ENCODE measurements around the gene PCDHGA1. TPM values are rescaled to one million over a fixed set of nuclear protein-coding genes. Genes with fewer than 3 reads are reported as not detected.

Gene PCDHGA1
- total and polyA plus RNA-seq, 9 of the 15 experiments (the other 6 are each of a cell fraction or from before 2014, with no cell fraction given): 0.05 to 0.26 (median 0.18) TPM; not detected in 2

DNA sequence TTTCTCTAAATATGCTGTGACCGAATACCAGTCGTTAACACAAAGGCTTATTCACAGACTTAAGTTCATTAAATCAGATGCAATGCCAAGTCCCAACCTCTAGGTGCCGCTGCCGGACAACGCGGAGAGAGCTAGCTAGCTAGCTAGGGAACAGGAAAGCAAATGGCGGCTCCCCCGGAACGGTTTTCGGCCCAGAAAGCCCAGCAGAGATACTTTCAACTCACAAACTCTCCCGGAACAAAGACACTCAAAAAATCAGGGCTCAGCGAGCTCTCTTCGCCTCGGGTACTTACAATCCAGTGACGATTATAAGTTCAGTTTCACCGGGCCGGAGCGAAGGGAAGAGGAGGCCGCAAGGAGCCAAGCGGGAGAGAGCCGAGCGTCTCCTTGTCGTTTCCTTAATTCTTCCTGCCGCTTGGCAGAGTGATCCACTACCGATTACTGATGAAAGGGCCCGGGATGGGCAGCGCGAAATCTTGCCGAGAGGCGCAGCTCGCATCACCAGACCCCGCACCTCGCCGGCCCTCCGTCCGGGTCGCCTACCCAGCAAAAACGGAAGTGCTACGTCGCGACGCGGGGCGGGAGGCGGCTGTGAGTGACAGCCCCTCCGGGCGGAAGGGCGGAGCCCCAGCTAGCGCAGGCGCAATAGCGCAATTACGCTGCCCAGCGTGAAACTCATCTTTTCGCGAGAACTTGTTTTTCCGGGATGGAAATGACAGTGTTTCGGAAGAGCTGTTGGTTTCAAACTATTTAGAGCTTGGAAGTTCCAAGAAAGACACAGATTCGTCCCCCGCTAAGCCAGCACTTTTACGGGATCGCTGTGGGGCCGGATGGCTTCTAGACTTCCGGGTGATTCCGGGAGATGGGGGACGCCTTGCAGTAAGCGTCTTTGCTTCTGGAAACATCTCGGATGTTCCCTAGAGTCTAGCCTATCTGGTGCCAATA, 9.8 kb upstream of the PCDHGA1 start, which contains the start of gene TAF7 (continued):
- TF ChIP-seq JUND (IDR thresholded peaks at IDR 0.05; ENCODE audit: borderline replicate concordance, low read depth, low read length) (peak; percentile 46), JUND (tag; IDR thresholded peaks at IDR 0.05; ENCODE audit: borderline replicate concordance, low read depth, low read length) (no peak; the same call in 1 of the 3 replicates), CCNT2 (IDR thresholded peaks at IDR 0.05; ENCODE audit: borderline replicate concordance, extremely low read depth, insufficient read length, low read depth, low read length) (peak; percentile 38), RBM34 (IDR thresholded peaks at IDR 0.05; ENCODE audit: borderline replicate concordance, insufficient read depth, low read length) (no peak), ZNF140 (CRISPR knock-in tag; IDR thresholded peaks at IDR 0.05) (no peak), CBX1 (IDR thresholded peaks at IDR 0.05; ENCODE audit: low read depth) (peak; percentile 88), ELF4 (CRISPR knock-in tag; IDR thresholded peaks at IDR 0.05) (no peak), GTF2E2 (tag; IDR thresholded peaks at IDR 0.05) (peak; percentile 94), ZKSCAN3 (CRISPR knock-in tag; IDR thresholded peaks at IDR 0.05) (no peak), FOXA3 (CRISPR knock-in tag; conservative IDR thresholded peaks at IDR 0.05 in 1 of 2, IDR thresholded peaks at IDR 0.05 in 1 of 2) (no peak; a peak in 1 of 4 replicates), RHOXF2B (CRISPR knock-in tag; conservative IDR thresholded peaks at IDR 0.05) (no peak), NRF1 (conservative IDR thresholded peaks at IDR 0.05 in 1 of 2, IDR thresholded peaks at IDR 0.05 in 1 of 2) (peak; percentile 94 to 95), SMARCC2 (IDR thresholded peaks at IDR 0.05; ENCODE audit: low read depth) (peak; percentile 93), ZNF24 (IDR thresholded peaks at IDR 0.05) (0 out of 2 replicates have a peak, but pooled peaks have one; percentile 36), KDM2B (CRISPR knock-in tag; IDR thresholded peaks at IDR 0.05) (no peak), FOXJ2 (tag; IDR thresholded peaks at IDR 0.05) (0 out of 2 replicates have a peak, but pooled peaks have one; percentile 35), EZH2 (IDR thresholded peaks at IDR 0.05; ENCODE audit: borderline replicate concordance, low read depth, low read length) (no peak), BRF1 (IDR thresholded peaks at IDR 0.05; ENCODE audit: borderline replicate concordance, extremely low read depth, insufficient read length) (no peak), YY1 (IDR thresholded peaks at IDR 0.05; ENCODE audit: borderline replicate concordance in 1 of 3, control insufficient read depth in 1 of 3, extremely low read depth in 1 of 3, insufficient read depth in 3 of 3, insufficient read length in 1 of 3, insufficient replicate concordance in 2 of 3, low read depth in 1 of 3, low read length in 2 of 3) (peak; percentile 73 to 96 (median 92))
- TF ChIP-seq, protein P1, sequence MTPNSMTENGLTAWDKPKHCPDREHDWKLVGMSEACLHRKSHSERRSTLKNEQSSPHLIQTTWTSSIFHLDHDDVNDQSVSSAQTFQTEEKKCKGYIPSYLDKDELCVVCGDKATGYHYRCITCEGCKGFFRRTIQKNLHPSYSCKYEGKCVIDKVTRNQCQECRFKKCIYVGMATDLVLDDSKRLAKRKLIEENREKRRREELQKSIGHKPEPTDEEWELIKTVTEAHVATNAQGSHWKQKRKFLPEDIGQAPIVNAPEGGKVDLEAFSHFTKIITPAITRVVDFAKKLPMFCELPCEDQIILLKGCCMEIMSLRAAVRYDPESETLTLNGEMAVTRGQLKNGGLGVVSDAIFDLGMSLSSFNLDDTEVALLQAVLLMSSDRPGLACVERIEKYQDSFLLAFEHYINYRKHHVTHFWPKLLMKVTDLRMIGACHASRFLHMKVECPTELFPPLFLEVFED (CRISPR knock-in tag; conservative IDR thresholded peaks at IDR 0.05): no peak
- TF ChIP-seq, protein P2, sequence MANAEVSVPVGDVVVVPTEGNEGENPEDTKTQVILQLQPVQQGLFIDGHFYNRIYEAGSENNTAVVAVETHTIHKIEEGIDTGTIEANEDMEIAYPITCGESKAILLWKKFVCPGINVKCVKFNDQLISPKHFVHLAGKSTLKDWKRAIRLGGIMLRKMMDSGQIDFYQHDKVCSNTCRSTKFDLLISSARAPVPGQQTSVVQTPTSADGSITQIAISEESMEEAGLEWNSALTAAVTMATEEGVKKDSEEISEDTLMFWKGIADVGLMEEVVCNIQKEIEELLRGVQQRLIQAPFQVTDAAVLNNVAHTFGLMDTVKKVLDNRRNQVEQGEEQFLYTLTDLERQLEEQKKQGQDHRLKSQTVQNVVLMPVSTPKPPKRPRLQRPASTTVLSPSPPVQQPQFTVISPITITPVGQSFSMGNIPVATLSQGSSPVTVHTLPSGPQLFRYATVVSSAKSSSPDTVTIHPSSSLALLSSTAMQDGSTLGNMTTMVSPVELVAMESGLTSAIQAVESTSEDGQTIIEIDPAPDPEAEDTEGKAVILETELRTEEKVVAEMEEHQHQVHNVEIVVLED (CRISPR knock-in tag; IDR thresholded peaks at IDR 0.05): peak; percentile 87
- TF ChIP-seq, protein P3, sequence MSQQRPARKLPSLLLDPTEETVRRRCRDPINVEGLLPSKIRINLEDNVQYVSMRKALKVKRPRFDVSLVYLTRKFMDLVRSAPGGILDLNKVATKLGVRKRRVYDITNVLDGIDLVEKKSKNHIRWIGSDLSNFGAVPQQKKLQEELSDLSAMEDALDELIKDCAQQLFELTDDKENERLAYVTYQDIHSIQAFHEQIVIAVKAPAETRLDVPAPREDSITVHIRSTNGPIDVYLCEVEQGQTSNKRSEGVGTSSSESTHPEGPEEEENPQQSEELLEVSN (IDR thresholded peaks at IDR 0.05; ENCODE audit: borderline replicate concordance in 1 of 2, extremely low read depth in 1 of 2, insufficient read depth in 1 of 2, insufficient read length in 1 of 2, low read depth in 1 of 2, low read length in 1 of 2, poor library complexity in 1 of 2, severe bottlenecking in 1 of 2): peak; percentile 61 to 80

Measured in K562 (cell line).